ENCODE results near the gene ATF7IP2. TPM values are rescaled to one million over a fixed set of nuclear protein-coding genes. Genes with fewer than 3 reads are reported as not detected.

Gene ATF7IP2
- total RNA-seq, 1 experiment from 2014 or later, result 7.4 TPM

GRCh38 chr16:10410469-10410868 lies 24.6 kb downstream of the ATF7IP2 start:
- no peak overlapping the region for H3K9ac ChIP-seq (ENCODE audit: low read length)
- CTCF ChIA-PET, result no interaction called here
- BruUV-seq (replicated peaks), result no TSS peak
- H3K4me3 ChIP-seq (replicated peaks in 1 of 2; ENCODE audit: low read depth in 1 of 2, low read length in 2 of 2), result no peak overlapping the region
- no peak overlapping the region for H3K27ac ChIP-seq (ENCODE audit: low read depth, low read length)
- no peak for DNase-seq (ENCODE audit: low read depth, low spot score)
- no peak for ATAC-seq
- intact Hi-C loops (cut with micrococcal nuclease), result no loop called here
- no peaks in the 10 kb centered on the region for H3K27me3 ChIP-seq (ENCODE audit: insufficient read depth, low read length)
- H3K9me2 ChIP-seq (ENCODE audit: insufficient read depth), result no peaks in the 10 kb centered on the region
- TF ChIP-seq, protein P1, sequence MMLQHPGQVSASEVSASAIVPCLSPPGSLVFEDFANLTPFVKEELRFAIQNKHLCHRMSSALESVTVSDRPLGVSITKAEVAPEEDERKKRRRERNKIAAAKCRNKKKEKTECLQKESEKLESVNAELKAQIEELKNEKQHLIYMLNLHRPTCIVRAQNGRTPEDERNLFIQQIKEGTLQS (IDR thresholded peaks at IDR 0.05), result no peak
- TF ChIP-seq, protein P2, sequence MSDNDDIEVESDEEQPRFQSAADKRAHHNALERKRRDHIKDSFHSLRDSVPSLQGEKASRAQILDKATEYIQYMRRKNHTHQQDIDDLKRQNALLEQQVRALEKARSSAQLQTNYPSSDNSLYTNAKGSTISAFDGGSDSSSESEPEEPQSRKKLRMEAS (IDR thresholded peaks at IDR 0.05), result no peak
- TF ChIP-seq REST (IDR thresholded peaks at IDR 0.05; ENCODE audit: low read depth), result no peak
- TF ChIP-seq ELF1 (IDR thresholded peaks at IDR 0.05; ENCODE audit: borderline replicate concordance, low read depth), result no peak
- TF ChIP-seq CEBPB (IDR thresholded peaks at IDR 0.05; ENCODE audit: low read depth), result no peak
- no peak for TF ChIP-seq SRF (IDR thresholded peaks at IDR 0.05; ENCODE audit: low read depth)
- TF ChIP-seq, protein P3, sequence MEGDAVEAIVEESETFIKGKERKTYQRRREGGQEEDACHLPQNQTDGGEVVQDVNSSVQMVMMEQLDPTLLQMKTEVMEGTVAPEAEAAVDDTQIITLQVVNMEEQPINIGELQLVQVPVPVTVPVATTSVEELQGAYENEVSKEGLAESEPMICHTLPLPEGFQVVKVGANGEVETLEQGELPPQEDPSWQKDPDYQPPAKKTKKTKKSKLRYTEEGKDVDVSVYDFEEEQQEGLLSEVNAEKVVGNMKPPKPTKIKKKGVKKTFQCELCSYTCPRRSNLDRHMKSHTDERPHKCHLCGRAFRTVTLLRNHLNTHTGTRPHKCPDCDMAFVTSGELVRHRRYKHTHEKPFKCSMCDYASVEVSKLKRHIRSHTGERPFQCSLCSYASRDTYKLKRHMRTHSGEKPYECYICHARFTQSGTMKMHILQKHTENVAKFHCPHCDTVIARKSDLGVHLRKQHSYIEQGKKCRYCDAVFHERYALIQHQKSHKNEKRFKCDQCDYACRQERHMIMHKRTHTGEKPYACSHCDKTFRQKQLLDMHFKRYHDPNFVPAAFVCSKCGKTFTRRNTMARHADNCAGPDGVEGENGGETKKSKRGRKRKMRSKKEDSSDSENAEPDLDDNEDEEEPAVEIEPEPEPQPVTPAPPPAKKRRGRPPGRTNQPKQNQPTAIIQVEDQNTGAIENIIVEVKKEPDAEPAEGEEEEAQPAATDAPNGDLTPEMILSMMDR (IDR thresholded peaks at IDR 0.05 in 2 of 3, conservative IDR thresholded peaks at IDR 0.05 in 1 of 3; ENCODE audit: borderline replicate concordance in 1 of 3, insufficient read depth in 1 of 3, low read depth in 2 of 3, low read length in 2 of 3), result no peak
- TF ChIP-seq RAD21 (IDR thresholded peaks at IDR 0.05; ENCODE audit: low read depth), result no peak
- no peak for TF ChIP-seq SP1 (IDR thresholded peaks at IDR 0.05; ENCODE audit: low read depth)
- no peaks in the 10 kb centered on the region for H3K79me2 ChIP-seq (ENCODE audit: insufficient read depth, low read length)
- no peak overlapping the region for H3K4me2 ChIP-seq (ENCODE audit: low read length)
- no peaks in the 10 kb centered on the region for H3K36me3 ChIP-seq (ENCODE audit: control insufficient read depth in 1 of 2, insufficient read depth in 2 of 2, low read length in 2 of 2)
- no peaks in the 10 kb centered on the region for H3K4me1 ChIP-seq (ENCODE audit: control insufficient read depth in 1 of 2, insufficient read depth in 2 of 2, low read length in 2 of 2)
- peaks cover 10 to 13% of the 10 kb centered on the region in 2 experiments; a peak in 3 of 4 replicates for H3K9me3 ChIP-seq (ENCODE audit: control insufficient read depth in 1 of 2, insufficient read depth in 1 of 2, low read depth in 1 of 2, low read length in 2 of 2)
- no peak overlapping the region for H2AFZ ChIP-seq (ENCODE audit: low read depth, low read length, poor library complexity, severe bottlenecking)
- no peaks in the 10 kb centered on the region for H4K20me1 ChIP-seq (ENCODE audit: insufficient read depth)
- POLR2A ChIA-PET, result no interaction called here
- RAD21 ChIA-PET (ENCODE audit: low non-redundant PET in 1 of 2, low total read pairs in 2 of 2, uncharacterized antibody in 2 of 2, unreplicated experiment in 2 of 2), result no interaction called here
